Endodermal cell (in vitro differentiated cells): ENCODE measurements around the gene AIF1. TPM values are rescaled to one million over a fixed set of nuclear protein-coding genes. Genes with fewer than 3 reads are reported as not detected.

ENCODE experiments used
- DNase-seq: peaks from one replicate; pipeline ENCODE4 v3.0.0-alpha.2; 2017
- H3K27ac ChIP-seq: 2 replicates; pipeline ENCODE4 v1.5.1; 2013; ENCODE audit warnings: mild to moderate bottlenecking, low read depth, low read length, moderate library complexity
- H3K27me3 ChIP-seq: 2 replicates; pipeline ENCODE4 v1.6.1; 2013; ENCODE audit warnings: mild to moderate bottlenecking, low read length, moderate library complexity; ENCODE audit not compliant: insufficient read depth, control insufficient read depth, poor library complexity, severe bottlenecking
- H3K36me3 ChIP-seq: 2 replicates; pipeline ENCODE4 v1.7.0; 2013; ENCODE audit warnings: mild to moderate bottlenecking, low read length, moderate library complexity; ENCODE audit not compliant: control insufficient read depth, insufficient read depth
- H3K4me1 ChIP-seq: one replicate; pipeline ENCODE4 v1.7.0; 2013; ENCODE audit warnings: low read length; ENCODE audit not compliant: control insufficient read depth, insufficient read depth
- H3K4me3 ChIP-seq: 2 replicates; pipeline ENCODE4 v1.5.1; 2013; ENCODE audit warnings: mild to moderate bottlenecking, low read length, moderate library complexity
- H3K9ac ChIP-seq: 2 replicates; pipeline ENCODE4 v1.6.1; 2013; ENCODE audit warnings: mild to moderate bottlenecking, low read length, moderate library complexity; ENCODE audit not compliant: poor library complexity, severe bottlenecking; ENCODE audit errors: extremely low read depth
- H3K9me3 ChIP-seq: 2 replicates; pipeline ENCODE4 v1.6.1; 2013; ENCODE audit warnings: mild to moderate bottlenecking, low read length, moderate library complexity; ENCODE audit not compliant: control insufficient read depth
- H3K27ac Mint-ChIP-seq: 2 replicates; pipeline ENCODE4 v1.8.0; 2020; ENCODE audit warnings: mixed read lengths
- H3K27me3 Mint-ChIP-seq: 2 replicates; pipeline ENCODE4 v1.8.0; 2021; ENCODE audit warnings: mild to moderate bottlenecking, mixed read lengths; ENCODE audit not compliant: insufficient read depth
- H3K36me3 Mint-ChIP-seq: 2 replicates; pipeline ENCODE4 v1.8.0; 2020; ENCODE audit warnings: low read depth, mixed read lengths
- H3K4me1 Mint-ChIP-seq: 2 replicates; pipeline ENCODE4 v1.8.0; 2020; ENCODE audit warnings: mixed read lengths
- H3K4me3 Mint-ChIP-seq: 2 replicates; pipeline ENCODE4 v1.8.0; 2020; ENCODE audit warnings: mild to moderate bottlenecking, moderate library complexity, mixed read lengths
- H3K9me3 Mint-ChIP-seq: 2 replicates; pipeline ENCODE4 v1.8.0; 2020; ENCODE audit warnings: mild to moderate bottlenecking, mixed read lengths
- WGBS, 2 experiments: methylation state at CpG; one replicate each; pipeline versions ENCODE4 v1.1.5 to v1.1.7; 2013; ENCODE audit warnings: missing lambda C conversion rate in 2 of 2, mixed read lengths in 1 of 2; ENCODE audit not compliant: insufficient coverage in 1 of 2, insufficient read length in 1 of 2; 5-methylcytosine and 5-hydroxymethylcytosine counted together
- total RNA-seq, 2 donors: library from RNA; stranded (reverse); fragmentation: NEBNext Ultra II Directional in 1 of 2; extraction: Animal tissue kit (Norgen Biotek cat#: 25700) in 1 of 2; gene quantifications; 2 replicates in 1 of 2; 3 replicates in 1 of 2; pipeline ENCODE4 v1.2.1, GENCODE V29; 2021
- TF ChIP-seq, protein P1 (sequence below): fragments of 200-600 bp; sonication (generic); conservative IDR thresholded peaks from 2 replicates; pipeline ENCODE4 v1.5.0; 2021; ENCODE audit warnings: antibody characterized with exemption, mild to moderate bottlenecking

The AIF1 gene
- total RNA-seq, 2 donors from 2014 or later = 0.70 to 1.7 TPM

DNA sequence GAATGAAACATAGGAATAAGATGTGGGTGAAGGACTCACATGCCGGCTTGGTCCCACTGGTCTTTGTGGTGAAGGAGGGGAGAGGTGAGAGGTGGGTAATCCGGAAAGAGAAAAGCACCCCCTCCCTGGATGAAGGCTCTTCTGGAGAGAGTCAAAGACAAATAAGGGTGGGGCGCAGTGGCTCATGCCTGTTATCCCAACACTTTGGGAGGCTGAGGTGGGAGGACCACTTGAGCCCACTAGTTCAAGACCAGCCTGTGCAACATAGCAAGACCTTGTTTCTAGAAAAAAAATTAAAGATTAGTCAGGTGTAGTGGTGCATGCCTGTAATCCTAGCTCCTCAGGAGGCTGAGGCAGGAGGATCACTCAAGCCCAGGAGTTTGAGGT lies 35.9 kb upstream of the AIF1 start:
- H3K9ac ChIP-seq = no peak overlapping the region
- Mint-ChIP-seq H3K27ac (no peak overlapping the region), H3K4me1 (peaks cover 20% of the 10 kb centered on the region), H3K9me3 (no peaks in the 10 kb centered on the region), H3K4me3 (no peak overlapping the region), H3K27me3 (peaks cover 51% of the 10 kb centered on the region), H3K36me3 (no peaks in the 10 kb centered on the region)
- peaks cover 2% of the 10 kb centered on the region for H3K4me1 ChIP-seq
- H3K9me3 ChIP-seq = no peaks in the 10 kb centered on the region
- DNase-seq = no peak
- no peak overlapping the region for H3K4me3 ChIP-seq
- H3K27me3 ChIP-seq = peaks cover 5% of the 10 kb centered on the region
- H3K36me3 ChIP-seq = no peaks in the 10 kb centered on the region
- no peak overlapping the region for H3K27ac ChIP-seq
- TF ChIP-seq, protein P1, sequence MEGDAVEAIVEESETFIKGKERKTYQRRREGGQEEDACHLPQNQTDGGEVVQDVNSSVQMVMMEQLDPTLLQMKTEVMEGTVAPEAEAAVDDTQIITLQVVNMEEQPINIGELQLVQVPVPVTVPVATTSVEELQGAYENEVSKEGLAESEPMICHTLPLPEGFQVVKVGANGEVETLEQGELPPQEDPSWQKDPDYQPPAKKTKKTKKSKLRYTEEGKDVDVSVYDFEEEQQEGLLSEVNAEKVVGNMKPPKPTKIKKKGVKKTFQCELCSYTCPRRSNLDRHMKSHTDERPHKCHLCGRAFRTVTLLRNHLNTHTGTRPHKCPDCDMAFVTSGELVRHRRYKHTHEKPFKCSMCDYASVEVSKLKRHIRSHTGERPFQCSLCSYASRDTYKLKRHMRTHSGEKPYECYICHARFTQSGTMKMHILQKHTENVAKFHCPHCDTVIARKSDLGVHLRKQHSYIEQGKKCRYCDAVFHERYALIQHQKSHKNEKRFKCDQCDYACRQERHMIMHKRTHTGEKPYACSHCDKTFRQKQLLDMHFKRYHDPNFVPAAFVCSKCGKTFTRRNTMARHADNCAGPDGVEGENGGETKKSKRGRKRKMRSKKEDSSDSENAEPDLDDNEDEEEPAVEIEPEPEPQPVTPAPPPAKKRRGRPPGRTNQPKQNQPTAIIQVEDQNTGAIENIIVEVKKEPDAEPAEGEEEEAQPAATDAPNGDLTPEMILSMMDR = no peak
- WGBS, 2 experiments = 89 to 95% methylated on average over 3 of the region's 3 CpGs

DNA sequence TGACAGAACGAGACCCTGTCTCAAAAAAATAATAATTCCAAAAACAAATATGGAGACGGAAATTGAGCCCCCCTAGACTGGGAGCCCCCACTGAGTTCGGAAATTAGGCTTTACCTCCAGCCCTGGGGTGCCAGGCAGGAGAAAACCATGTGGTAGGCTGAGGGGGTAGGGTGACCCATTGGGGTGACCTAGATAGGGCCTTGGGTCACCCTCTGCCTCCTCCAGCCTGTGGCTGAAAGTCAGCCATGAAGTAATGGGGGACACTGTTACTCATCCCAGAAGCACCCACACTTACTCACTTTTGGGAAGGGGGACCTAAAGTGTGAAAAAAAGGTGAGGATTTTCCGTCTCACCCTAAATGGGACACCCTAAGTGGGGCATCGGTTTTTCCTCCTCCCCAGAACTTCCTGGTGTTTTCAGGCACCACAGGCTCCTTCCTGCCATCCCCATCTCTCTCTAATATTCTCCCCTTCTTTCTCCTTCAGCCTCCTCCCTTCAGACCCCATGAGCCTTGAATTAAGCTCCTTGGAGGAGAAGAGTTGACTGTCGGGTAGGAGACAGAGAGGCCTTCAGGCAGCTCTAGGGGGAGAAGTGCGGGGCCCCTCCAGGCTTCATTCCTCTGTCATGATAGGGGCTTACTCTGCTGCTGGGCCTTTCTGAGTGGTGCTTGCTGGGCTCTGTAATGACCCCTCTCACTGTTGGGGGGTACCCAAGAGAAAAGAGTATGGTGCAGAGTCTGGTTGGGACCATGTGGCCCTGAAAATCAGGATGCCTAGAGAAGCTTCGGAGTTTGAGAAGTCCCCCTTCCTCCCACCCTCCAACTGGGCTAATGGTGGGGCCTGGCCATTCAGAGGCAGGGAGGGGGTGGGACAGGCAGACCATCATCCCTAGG lies 35.2 kb upstream of the AIF1 start:
- TF ChIP-seq, protein P1 = no peak
- H3K4me3 Mint-ChIP-seq = peak overlapping the region; percentile 98
- no peak overlapping the region for H3K4me3 ChIP-seq
- H3K36me3 ChIP-seq = no peaks in the 10 kb centered on the region
- no peak overlapping the region for H3K9ac ChIP-seq
- DNase-seq = no peak
- peaks cover 17% of the 10 kb centered on the region for H3K4me1 Mint-ChIP-seq
- peaks cover 5% of the 10 kb centered on the region for H3K27me3 ChIP-seq
- H3K27ac Mint-ChIP-seq = no peak overlapping the region
- H3K9me3 ChIP-seq = no peaks in the 10 kb centered on the region
- no peaks in the 10 kb centered on the region for H3K4me1 ChIP-seq
- no peak overlapping the region for H3K27ac ChIP-seq
- H3K27me3 Mint-ChIP-seq = peaks cover 50% of the 10 kb centered on the region
- H3K36me3 Mint-ChIP-seq = no peaks in the 10 kb centered on the region
- no peaks in the 10 kb centered on the region for H3K9me3 Mint-ChIP-seq
- WGBS, 2 experiments = 90 to 94% methylated on average over 3 to 8 of the region's 8 CpGs

DNA sequence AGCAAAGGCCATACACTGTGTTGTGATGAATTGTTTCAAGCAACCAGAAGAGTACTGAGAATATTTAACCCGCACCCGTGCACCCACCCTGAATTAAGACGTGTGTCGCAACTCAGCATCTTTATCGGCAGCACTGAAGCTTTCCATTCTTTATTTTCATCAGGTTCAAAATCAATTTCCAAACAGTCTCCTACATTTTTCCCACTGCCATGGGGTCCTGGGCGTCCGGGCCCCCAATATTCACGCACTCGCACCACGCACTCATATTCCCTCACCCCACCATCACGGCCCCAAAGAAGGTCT lies 34.6 kb upstream of the AIF1 start:
- Histone ChIP-seq H3K36me3 (no peaks in the 10 kb centered on the region), H3K4me1 (no peaks in the 10 kb centered on the region), H3K27ac (no peak overlapping the region), H3K9me3 (no peaks in the 10 kb centered on the region), H3K4me3 (peak overlapping the region; percentile 94), H3K27me3 (peaks cover 5% of the 10 kb centered on the region), H3K9ac (no peak overlapping the region)
- Mint-ChIP-seq H3K4me3 (peak overlapping the region; percentile 98), H3K9me3 (no peaks in the 10 kb centered on the region), H3K36me3 (no peaks in the 10 kb centered on the region), H3K27me3 (peaks cover 49% of the 10 kb centered on the region), H3K4me1 (peaks cover 17% of the 10 kb centered on the region), H3K27ac (no peak overlapping the region)
- TF ChIP-seq, protein P1 = no peak
- DNase-seq = no peak
- WGBS, 2 experiments = 70 to 74% methylated on average over 11 of the region's 11 CpGs
